Measurements from ENCODE around the gene RETREG1. TPM values are rescaled to one million over a fixed set of nuclear protein-coding genes. Genes with fewer than 3 reads are reported as not detected.

The RETREG1 gene
- total and polyA plus RNA-seq, 2 donors (not counting 3 experiments of a cell fraction or from before 2014, with no cell fraction given) = 0.46 TPM; not detected in 1

DNA sequence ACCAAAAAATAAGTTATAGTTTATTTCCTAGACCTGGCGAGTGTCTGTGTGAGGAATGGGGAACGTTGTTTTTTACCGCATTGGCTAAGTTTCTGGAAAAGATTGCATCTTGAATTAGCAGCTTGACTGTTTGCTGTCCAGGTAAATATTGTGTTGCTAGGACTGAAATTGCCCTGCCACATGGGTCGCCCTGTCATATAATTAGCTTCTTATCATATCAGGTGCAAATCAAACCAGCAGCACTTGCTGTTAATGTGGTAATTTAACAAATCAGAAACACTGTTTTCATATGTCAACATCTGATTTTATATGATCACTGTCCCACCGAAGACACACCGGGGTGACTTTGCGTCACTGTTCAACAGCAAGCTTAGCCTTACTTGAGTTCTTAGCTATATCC lies 87.5 kb downstream of the RETREG1 start:
- H3K4me1 ChIP-seq (ENCODE audit: control insufficient read depth, extremely low read depth, insufficient read depth, low read length) = no peaks in the 10 kb centered on the region
- no peak overlapping the region for H3K9ac ChIP-seq (replicated peaks; ENCODE audit: extremely low read depth, insufficient read depth, low read length)
- H3K9me3 ChIP-seq (replicated peaks; ENCODE audit: control insufficient read depth, insufficient read depth, low read length) = no peaks in the 10 kb centered on the region
- dilution Hi-C loops (cut with MboI; ENCODE audit: extremely low pct_ligation_motif_present, low sequenced_read_pairs) (no loop called here), intact Hi-C loops (cut with micrococcal nuclease) (no loop called here)
- no TSS peak for BruUV-seq (replicated peaks)
- DNase-seq (ENCODE audit: low read depth, low spot score) = no peak
- H3K27ac ChIP-seq (ENCODE audit: insufficient read depth, low read depth, low read length) = no peak overlapping the region
- TF ChIP-seq POLR2AphosphoS5 (IDR thresholded peaks at IDR 0.05; ENCODE audit: insufficient read depth, low read depth, low read length) = no peak
- TF ChIP-seq, protein P1, sequence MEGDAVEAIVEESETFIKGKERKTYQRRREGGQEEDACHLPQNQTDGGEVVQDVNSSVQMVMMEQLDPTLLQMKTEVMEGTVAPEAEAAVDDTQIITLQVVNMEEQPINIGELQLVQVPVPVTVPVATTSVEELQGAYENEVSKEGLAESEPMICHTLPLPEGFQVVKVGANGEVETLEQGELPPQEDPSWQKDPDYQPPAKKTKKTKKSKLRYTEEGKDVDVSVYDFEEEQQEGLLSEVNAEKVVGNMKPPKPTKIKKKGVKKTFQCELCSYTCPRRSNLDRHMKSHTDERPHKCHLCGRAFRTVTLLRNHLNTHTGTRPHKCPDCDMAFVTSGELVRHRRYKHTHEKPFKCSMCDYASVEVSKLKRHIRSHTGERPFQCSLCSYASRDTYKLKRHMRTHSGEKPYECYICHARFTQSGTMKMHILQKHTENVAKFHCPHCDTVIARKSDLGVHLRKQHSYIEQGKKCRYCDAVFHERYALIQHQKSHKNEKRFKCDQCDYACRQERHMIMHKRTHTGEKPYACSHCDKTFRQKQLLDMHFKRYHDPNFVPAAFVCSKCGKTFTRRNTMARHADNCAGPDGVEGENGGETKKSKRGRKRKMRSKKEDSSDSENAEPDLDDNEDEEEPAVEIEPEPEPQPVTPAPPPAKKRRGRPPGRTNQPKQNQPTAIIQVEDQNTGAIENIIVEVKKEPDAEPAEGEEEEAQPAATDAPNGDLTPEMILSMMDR (IDR thresholded peaks at IDR 0.05; ENCODE audit: extremely low read depth in 1 of 2, insufficient read depth in 1 of 2, low read depth in 1 of 2, low read length in 2 of 2) = no peak
- TF ChIP-seq EZH2 (IDR thresholded peaks at IDR 0.05; ENCODE audit: borderline replicate concordance, low read depth, low read length, severe bottlenecking) = no peak
- no peak for TF ChIP-seq JUN (IDR thresholded peaks at IDR 0.05; ENCODE audit: borderline replicate concordance, insufficient read depth, insufficient read length, low read depth)
- no peak for TF ChIP-seq POLR2A (IDR thresholded peaks at IDR 0.05; ENCODE audit: low read depth, low read length)
- no peak for TF ChIP-seq GATA2 (IDR thresholded peaks at IDR 0.05; ENCODE audit: insufficient read depth, insufficient read length, low read depth, low read length)
- TF ChIP-seq MYC (IDR thresholded peaks at IDR 0.05; ENCODE audit: low read depth, low read length) = no peak
- no peak for TF ChIP-seq FOS (IDR thresholded peaks at IDR 0.05; ENCODE audit: borderline replicate concordance, insufficient read depth, low read length)
- TF ChIP-seq, protein P2, sequence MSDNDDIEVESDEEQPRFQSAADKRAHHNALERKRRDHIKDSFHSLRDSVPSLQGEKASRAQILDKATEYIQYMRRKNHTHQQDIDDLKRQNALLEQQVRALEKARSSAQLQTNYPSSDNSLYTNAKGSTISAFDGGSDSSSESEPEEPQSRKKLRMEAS (IDR thresholded peaks at IDR 0.05; ENCODE audit: insufficient read depth, insufficient read length) = no peak
- H3K79me2 ChIP-seq (ENCODE audit: control insufficient read depth, insufficient read depth, low read length) = no peaks in the 10 kb centered on the region
- no peaks in the 10 kb centered on the region for H3K9me1 ChIP-seq (replicated peaks; ENCODE audit: control insufficient read depth, extremely low read depth, insufficient read depth, low read length)
- H3K27me3 ChIP-seq (ENCODE audit: control insufficient read depth in 2 of 2, insufficient read depth in 2 of 2, low read length in 2 of 2) = no peaks in the 10 kb centered on the region
- H3K4me2 ChIP-seq (ENCODE audit: insufficient read depth, low read length) = no peak overlapping the region
- H2AFZ ChIP-seq (ENCODE audit: low read depth, low read length) = no peak overlapping the region
- no peak for FAIRE-seq
- H3K4me3 ChIP-seq (replicated peaks in 1 of 3; ENCODE audit: insufficient read depth in 1 of 3, low read depth in 1 of 3, low read length in 3 of 3) = no peak overlapping the region
- CTCF ChIA-PET = no interaction called here
- POLR2A ChIA-PET = no interaction called here
- no peaks in the 10 kb centered on the region for H4K20me1 ChIP-seq (replicated peaks; ENCODE audit: control insufficient read depth, extremely low read depth, insufficient read depth, low read length)
- no peaks in the 10 kb centered on the region for H3K36me3 ChIP-seq (ENCODE audit: control insufficient read depth in 2 of 2, extremely low read depth in 1 of 2, insufficient read depth in 2 of 2, low read length in 2 of 2)
